AG10803 (cell line): Measurements from ENCODE around the gene MAG.

Source experiments
- DNase-seq: peaks from one replicate; pipeline ENCODE4 v3.0.0; 2010; ENCODE audit warnings: low read depth
- H3K4me3 ChIP-seq: 2 replicates; pipeline ENCODE4 v1.5.1; 2011; ENCODE audit warnings: mild to moderate bottlenecking, low read length, control low read depth
- CTCF ChIP-seq: conservative IDR thresholded peaks from 2 replicates; pipeline ENCODE4 v1.5.1; 2011; ENCODE audit warnings: mild to moderate bottlenecking, low read length, control low read depth, inconsistent platforms

The MAG gene

GRCh38 chr19:35310811-35311465 lies 19.0 kb downstream of the MAG start:
- TF ChIP-seq CTCF = no peak
- DNase-seq = no peak
- no peak overlapping the region for H3K4me3 ChIP-seq

GRCh38 chr19:35311901-35312665 lies 20.1 kb downstream of the MAG start:
- H3K4me3 ChIP-seq = no peak overlapping the region
- DNase-seq = no peak
- no peak for TF ChIP-seq CTCF

- no peak for DNase-seq
- no peak overlapping the region for H3K4me3 ChIP-seq
- TF ChIP-seq CTCF = no peak
These were observed 21.6 kb downstream of the MAG start for GRCh38 chr19:35313587-35313986.

GRCh38 chr19:35314031-35314430 lies 22.1 kb downstream of the MAG start:
- no peak overlapping the region for H3K4me3 ChIP-seq
- DNase-seq = no peak
- no peak for TF ChIP-seq CTCF

- no peak for DNase-seq
- no peak for TF ChIP-seq CTCF
These were observed 23.0 kb downstream of the MAG start for GRCh38 chr19:35314858-35315470.

GRCh38 chr19:35315883-35316282 lies 23.9 kb downstream of the MAG start:
- H3K4me3 ChIP-seq = no peak overlapping the region
- no peak for TF ChIP-seq CTCF
- no peak for DNase-seq

More at GRCh38 chr19:35314858-35315470, 23.0 kb downstream of the MAG start:
- H3K4me3 ChIP-seq = no peak overlapping the region
